Ovary (tissue), 3 donors: ENCODE results near the gene AFG1L.

Source experiments
- POLR2A ChIP-seq: fragments of 450-650 bp; IDR thresholded peaks from one replicate; pipeline ENCODE4 v1.6.1; 2017; ENCODE audit warnings: antibody characterized with exemption, mild to moderate bottlenecking, moderate library complexity
- TF ChIP-seq, protein P1 (sequence below), 3 donors: fragments of 450-650 bp in 2 of 3; fragments of 200-600 bp in 1 of 3; IDR thresholded peaks; one replicate each; pipeline versions ENCODE4 v1.5.1 to v1.8.0; 2016 to 2022; ENCODE audit warnings: antibody characterized with exemption in 3 of 3, mild to moderate bottlenecking in 1 of 3
- donor health status: DM: no; HTN: no; CAD: no.

DNA sequence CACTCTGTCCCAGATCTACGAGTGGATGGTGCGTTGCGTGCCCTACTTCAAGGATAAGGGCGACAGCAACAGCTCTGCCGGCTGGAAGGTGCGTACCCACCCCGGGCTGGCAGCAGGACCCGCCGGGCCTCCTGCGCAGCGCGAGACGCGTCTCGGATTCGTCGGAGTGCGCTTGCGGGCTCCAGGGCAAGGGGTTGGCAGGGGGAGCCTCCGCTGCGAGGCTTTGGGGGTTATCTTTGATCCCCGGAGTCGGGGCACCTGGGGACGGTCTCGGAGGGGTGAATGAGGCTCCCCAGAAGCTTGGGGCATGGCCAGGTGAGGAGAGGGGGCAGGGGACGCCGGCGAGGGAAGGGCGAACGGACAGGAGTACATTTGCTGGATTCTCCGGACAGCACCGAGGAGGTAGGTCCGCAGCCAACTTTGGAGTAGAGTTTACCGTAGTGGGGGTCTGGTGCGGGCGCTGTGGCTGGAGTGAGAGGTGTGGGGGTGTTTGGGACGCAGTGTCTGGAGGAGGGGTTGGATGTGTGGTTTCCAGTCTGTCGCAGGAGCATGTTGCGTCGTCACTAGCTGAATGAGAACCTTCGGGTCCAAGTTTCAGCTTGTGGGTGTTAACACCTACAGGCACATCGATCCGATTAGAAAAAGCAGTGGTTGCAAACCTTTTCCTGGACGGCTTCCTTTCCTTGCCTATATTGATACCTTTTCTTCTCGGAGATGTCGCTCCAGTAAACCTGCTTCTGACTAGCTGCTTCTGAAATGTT is 267.1 kb downstream of the AFG1L start:
- TF ChIP-seq, protein P1, sequence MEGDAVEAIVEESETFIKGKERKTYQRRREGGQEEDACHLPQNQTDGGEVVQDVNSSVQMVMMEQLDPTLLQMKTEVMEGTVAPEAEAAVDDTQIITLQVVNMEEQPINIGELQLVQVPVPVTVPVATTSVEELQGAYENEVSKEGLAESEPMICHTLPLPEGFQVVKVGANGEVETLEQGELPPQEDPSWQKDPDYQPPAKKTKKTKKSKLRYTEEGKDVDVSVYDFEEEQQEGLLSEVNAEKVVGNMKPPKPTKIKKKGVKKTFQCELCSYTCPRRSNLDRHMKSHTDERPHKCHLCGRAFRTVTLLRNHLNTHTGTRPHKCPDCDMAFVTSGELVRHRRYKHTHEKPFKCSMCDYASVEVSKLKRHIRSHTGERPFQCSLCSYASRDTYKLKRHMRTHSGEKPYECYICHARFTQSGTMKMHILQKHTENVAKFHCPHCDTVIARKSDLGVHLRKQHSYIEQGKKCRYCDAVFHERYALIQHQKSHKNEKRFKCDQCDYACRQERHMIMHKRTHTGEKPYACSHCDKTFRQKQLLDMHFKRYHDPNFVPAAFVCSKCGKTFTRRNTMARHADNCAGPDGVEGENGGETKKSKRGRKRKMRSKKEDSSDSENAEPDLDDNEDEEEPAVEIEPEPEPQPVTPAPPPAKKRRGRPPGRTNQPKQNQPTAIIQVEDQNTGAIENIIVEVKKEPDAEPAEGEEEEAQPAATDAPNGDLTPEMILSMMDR (IDR thresholded peaks at IDR 0.05) = no peak
- no peak for TF ChIP-seq POLR2A
